ENCODE measurements around the gene TSPAN2. TPM values are rescaled to one million over a fixed set of nuclear protein-coding genes. Genes with fewer than 3 reads are reported as not detected.

The TSPAN2 gene
- total and polyA plus RNA-seq, 8 donors: 1.6 to 10.2 (median 2.6) TPM

DNA sequence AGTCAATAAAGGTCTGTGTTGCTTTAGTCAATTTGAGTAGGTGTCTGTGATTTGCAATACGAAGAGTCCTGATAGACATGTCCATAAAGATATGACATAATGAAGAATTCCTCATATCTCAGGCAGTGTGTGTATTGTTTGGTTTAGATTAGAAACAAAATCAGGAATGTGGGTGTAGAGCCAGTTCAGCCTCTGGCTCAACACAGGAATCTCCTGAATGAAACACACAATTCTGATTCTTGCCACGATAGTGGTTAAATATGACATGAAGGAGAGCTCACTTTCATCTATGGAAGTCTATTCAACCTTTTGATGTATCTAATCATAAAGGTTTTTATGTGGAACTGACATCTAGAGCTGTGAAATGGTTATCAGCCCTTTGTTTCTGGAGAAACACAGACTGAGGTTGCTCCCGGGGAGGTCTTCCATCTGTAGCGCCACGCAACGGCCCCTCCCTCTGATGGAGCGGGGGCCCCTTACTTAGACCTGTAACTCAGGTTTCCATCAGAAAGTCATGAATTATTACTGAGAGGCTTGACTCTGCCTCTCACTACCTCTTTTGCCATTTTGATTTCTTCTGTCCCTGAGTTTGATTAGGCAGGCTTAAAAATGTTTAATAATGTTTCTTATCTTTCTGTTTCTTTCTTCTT lies 19.5 kb downstream of the TSPAN2 start:
- no peaks in the 10 kb centered on the region for H3K9me3 ChIP-seq
- intact Hi-C loops (cut with DNase I): no loop called here
- ATAC-seq: peak in 3 of 4 donors; percentile 46 to 73 (median 68)
- no peak overlapping the region for H3K4me3 ChIP-seq
- H3K4me1 ChIP-seq: no peaks in the 10 kb centered on the region
- WGBS, 2 donors: 54 to 57% methylated on average over 7 of the region's 7 CpGs
- TF ChIP-seq, protein P1, sequence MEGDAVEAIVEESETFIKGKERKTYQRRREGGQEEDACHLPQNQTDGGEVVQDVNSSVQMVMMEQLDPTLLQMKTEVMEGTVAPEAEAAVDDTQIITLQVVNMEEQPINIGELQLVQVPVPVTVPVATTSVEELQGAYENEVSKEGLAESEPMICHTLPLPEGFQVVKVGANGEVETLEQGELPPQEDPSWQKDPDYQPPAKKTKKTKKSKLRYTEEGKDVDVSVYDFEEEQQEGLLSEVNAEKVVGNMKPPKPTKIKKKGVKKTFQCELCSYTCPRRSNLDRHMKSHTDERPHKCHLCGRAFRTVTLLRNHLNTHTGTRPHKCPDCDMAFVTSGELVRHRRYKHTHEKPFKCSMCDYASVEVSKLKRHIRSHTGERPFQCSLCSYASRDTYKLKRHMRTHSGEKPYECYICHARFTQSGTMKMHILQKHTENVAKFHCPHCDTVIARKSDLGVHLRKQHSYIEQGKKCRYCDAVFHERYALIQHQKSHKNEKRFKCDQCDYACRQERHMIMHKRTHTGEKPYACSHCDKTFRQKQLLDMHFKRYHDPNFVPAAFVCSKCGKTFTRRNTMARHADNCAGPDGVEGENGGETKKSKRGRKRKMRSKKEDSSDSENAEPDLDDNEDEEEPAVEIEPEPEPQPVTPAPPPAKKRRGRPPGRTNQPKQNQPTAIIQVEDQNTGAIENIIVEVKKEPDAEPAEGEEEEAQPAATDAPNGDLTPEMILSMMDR (IDR thresholded peaks at IDR 0.05): no peak
- DNase-seq: no peak
- no peak for FAIRE-seq
- no peaks in the 10 kb centered on the region for H3K27me3 ChIP-seq
- H3K36me3 ChIP-seq: no peaks in the 10 kb centered on the region
- peak overlapping the region in 2 of 4 donors; percentile 33 to 40 for H3K27ac ChIP-seq

DNA sequence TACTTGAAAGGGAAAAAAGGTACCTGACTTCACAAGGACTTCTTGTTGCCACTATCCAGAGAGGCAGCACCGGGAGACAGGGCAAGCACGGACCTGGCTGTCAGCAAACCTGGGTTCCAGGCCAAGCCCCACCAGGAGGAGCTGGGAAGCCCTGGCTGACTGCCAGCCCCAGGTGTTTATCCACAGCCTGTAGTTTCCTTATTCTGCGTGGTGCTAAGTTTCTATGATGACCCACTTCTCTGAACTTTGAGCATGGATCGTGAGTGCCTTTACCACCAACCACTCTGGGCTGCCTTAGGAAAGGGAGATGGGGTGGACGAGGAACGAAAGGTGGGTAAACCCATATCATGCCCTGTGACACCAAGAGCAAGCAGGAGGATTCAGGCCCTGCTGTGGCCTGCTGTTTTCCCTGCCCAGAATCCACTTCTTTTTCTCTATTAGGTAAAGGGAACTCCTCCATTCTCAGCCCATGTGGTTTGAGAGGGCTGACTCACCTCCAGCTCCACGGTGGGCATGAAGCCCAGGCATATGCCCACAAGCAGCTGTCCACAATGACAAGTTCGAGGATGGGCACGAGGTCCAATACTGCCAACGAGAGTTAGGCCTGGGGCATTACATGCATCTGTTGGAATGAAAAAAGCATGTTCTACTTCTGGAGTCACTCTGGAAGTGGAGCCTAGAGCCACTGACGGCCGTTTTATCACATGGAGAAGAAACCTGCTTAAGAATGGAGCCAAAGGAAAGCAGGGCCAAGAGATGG lies 20.3 kb downstream of the TSPAN2 start:
- DNase-seq (peak in 5 of 6 donors; percentile 22 to 74 (median 54)), ATAC-seq (peak in 3 of 4 donors; percentile 56 to 73 (median 60))
- no peak overlapping the region for H3K4me3 ChIP-seq

DNA sequence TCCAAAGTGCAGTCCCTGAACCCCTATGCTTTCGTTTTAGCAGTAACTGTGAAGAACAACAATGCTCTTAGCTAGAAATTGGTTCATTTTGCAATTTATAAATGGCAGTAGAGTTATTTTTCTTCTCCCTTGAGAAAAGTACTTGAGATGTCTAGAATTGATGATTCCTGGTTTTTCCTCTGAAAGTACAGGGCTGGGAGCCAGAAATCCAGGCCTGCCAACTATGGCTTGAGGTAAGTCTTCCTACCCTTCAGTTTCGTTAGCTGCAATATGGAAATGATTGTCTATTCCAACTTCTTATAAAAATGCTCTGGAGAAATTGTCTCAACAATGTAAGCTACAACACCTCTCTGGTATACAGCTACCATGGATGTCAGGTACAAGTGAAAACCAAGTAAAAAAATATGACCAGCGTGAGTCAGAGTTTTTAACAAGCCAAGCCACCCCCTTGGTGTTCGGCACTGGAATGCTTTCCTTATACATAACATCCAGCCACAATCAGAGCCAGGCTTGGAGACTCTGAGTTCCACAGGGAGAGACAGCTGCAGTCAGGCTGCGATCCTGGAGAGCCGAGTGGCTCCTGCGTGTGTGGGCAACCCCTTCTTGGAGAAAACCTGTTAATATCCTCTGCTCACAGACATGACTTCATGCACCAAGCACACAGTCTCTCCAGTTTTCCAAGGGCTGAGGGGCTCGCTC lies 22.0 kb downstream of the TSPAN2 start:
- Histone ChIP-seq H3K4me1 (no peaks in the 10 kb centered on the region), H3K36me3 (no peaks in the 10 kb centered on the region), H3K27ac (no peak overlapping the region), H3K4me3 (no peak overlapping the region), H3K27me3 (no peaks in the 10 kb centered on the region), H3K9me3 (no peaks in the 10 kb centered on the region)
- intact Hi-C loops (cut with DNase I): no loop called here
- 85 to 92% methylated on average over 8 of the region's 8 CpGs for WGBS, 2 donors
- no peak for ATAC-seq
- TF ChIP-seq, protein P1 (IDR thresholded peaks at IDR 0.05): no peak
- no peak for FAIRE-seq
- no peak for DNase-seq

More for the DNA sequence above, 20.3 kb downstream of the TSPAN2 start:
- no peaks in the 10 kb centered on the region for H3K4me1 ChIP-seq
- intact Hi-C loops (cut with DNase I): no loop called here
- no peak for FAIRE-seq
- no peaks in the 10 kb centered on the region for H3K9me3 ChIP-seq
- H3K36me3 ChIP-seq: no peaks in the 10 kb centered on the region
- TF ChIP-seq, protein P1 (IDR thresholded peaks at IDR 0.05): no peak
- 50 to 55% methylated on average over 12 of the region's 12 CpGs for WGBS, 2 donors
- peak overlapping the region in 3 of 4 donors; percentile 30 to 42 (median 40) for H3K27ac ChIP-seq
- H3K27me3 ChIP-seq: no peaks in the 10 kb centered on the region

DNA sequence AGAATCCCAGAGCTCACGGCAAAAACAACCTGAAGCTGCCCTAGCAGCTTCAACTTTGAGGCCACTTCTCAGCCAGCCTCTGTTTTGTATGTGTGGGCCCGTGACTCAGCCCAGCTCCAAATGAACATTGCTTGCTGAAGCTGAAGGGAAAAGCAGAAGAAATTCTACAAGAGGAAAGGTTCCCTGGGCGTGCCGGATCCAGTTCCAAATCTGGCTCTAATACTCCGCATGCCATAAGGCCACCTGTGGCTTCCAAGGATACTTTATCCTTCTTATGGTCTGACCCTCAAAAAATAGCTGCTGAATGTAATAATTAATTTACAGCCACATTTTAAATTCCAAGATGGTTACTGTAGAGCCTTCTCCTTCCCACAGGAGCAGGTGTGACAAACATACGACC lies 24.3 kb downstream of the TSPAN2 start:
- TF ChIP-seq, protein P1 (IDR thresholded peaks at IDR 0.05): no peak
- WGBS, 2 donors: 84 to 89% methylated on average over 6 of the region's 6 CpGs
- no peaks in the 10 kb centered on the region for H3K9me3 ChIP-seq
- H3K4me1 ChIP-seq: no peaks in the 10 kb centered on the region
- ATAC-seq: no peak
- H3K27me3 ChIP-seq: no peaks in the 10 kb centered on the region
- H3K4me3 ChIP-seq: no peak overlapping the region
- FAIRE-seq: no peak
- intact Hi-C loops (cut with DNase I): no loop called here
- DNase-seq: no peak
- H3K36me3 ChIP-seq: no peaks in the 10 kb centered on the region
- no peak overlapping the region for H3K27ac ChIP-seq
